GM21619 (cell line): ENCODE results near the gene CAPZB.
"Not testable (repeated sequence)": the region's sequence is repeated elsewhere in the genome, so short reads cannot be mapped to it uniquely, and the experiment has no call there.

Source experiments
- ATAC-seq: cut with Tn5 transposase; IDR thresholded peaks from one replicate; pipeline ENCODE4 v1.9.1; 2021; ENCODE audit not compliant: unreplicated experiment

Gene CAPZB

DNA sequence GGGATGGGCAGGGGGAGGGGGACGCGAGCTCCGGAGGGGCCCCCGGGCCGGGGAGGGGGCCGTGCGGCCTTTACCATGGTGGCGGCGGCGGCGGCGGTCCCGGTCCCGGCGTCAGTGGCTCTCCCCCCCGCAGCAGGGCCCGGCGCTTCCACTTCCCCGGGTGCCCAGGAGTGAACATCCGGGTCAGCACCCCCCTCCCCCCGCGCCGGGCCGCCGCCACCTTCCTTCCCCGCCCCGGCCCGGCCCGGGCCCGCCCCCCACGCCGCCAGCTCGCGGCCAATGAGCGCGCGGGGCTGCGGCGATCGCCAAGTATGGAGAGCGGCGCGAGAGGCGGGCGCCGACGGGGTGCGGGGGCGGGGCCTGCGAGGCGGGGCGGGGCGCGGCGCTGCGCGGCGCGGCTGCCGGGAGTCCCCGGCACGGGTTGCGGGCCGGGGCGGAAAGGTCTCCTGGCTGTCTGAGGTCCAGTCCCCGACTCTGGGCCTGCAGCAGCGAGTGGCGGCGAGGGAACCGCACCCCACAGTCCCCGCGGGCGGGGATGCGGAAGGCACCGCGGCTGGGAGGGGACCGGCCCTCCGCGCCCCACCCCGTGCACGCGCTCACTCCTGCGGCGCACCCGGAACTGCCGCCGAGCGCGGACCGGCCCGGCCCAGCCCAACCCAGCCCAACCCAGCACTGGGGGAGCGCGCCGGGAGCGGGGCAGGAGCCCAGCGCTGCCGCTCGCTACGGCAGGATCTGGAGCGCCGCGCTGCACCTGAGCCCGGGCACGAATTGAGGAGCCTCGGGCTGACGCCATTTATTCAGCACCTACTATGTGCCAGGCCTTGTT lies at the start of gene CAPZB:
Gene CAPZB, minus strand, starts transcription at position 178 of the 826 bp plus-strand sequence. Its CDS starts 101 bp downstream, at position 77.
- ATAC-seq: peak; percentile 71

DNA sequence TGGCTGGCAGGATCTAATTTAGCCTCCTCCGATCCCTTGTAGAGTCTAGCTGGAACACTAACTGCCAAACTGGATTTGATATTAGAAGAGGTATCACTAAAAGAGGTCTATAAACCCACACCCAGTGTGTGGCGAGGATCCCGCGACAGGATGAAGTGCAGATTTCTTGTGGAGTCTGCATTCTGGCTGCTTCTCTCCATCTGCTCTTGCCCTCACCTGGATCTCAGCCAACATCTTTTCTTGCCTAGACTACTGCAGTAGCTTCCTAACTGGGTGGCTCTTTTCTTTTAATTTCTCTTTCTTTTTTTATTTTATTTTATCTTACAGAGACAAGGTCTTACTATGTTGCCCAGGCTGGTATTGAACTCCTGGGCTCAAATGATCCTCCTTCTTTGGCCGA lies 48.9 kb upstream of the CAPZB start:
- no peak for ATAC-seq

DNA sequence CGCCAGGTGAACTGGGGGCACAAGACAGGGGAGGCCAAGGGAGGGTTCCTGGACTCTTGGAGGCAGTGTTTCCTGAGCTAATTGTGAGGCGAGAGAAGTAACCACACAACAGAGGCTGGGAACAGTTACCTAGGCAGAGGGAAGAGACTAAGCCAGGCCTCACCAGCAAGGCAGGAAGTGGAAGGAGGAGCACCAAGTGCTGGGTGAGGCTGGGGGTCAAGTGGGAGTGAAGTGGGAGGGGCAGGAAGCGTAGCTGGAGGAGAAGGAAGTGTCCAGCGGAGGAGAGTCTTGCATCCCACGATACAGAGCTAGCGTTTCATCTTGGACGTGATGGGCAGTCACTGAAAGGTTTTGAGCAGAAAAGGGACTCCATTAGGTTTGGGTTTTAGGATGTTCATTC lies 48.3 kb upstream of the CAPZB start:
- ATAC-seq: no peak

DNA sequence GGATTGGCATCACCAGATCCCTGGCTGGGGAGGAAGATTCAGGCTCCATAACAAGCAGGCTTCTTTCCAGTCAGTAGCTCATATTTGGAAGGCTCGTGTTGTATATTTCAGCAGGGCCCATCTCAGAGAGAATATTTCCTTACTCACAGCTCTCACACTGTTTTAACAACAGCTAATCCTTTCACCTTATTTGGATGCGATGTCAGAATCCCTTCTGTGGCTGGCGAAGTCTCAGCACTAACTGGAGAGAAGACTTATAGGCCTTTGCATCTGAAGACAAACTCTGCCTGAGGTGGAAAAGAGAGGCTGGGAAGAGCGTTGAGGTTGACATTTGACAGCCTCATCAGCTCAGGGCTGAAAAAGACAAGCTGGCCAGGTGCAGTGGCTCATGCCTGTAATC lies 47.2 kb upstream of the CAPZB start:
- ATAC-seq: no peak

DNA sequence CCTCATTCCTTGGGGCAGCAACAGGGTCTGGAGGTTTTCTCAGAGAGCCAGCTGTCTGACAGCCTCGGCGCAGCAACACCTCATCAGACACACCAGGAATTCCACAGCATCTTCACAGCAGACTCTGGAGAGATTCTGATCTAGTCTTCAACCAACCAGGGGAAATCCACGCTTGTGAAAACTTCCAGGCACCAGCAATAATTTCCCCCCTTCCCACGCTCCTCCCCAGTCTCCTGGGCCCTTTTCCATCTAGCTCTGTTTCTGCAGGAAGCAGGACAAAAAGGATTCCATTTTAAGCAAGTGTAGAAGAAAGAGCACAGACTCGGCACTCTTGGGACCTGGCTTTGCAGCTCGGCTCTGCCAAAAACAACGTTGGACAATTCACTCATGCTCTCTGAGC lies 44.3 kb upstream of the CAPZB start:
- no peak for ATAC-seq

DNA sequence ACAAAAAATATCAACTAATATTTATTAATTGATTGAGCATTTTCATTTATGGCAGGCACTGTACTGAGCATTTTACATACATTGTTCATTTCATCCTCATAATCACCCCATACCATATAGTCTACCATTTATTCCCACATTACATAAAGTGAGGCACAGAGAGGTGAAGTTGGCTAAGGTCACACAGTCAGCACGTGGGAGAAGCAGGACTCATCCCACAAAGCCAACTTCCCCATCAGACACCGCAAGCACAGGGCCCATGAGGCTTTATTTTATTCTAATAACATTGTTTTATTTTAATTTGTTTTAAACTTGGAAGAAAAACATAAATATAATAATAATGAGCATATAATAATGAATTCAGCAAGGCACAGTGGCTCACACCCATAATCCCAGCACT lies 43.1 kb upstream of the CAPZB start:
- ATAC-seq: no peak

DNA sequence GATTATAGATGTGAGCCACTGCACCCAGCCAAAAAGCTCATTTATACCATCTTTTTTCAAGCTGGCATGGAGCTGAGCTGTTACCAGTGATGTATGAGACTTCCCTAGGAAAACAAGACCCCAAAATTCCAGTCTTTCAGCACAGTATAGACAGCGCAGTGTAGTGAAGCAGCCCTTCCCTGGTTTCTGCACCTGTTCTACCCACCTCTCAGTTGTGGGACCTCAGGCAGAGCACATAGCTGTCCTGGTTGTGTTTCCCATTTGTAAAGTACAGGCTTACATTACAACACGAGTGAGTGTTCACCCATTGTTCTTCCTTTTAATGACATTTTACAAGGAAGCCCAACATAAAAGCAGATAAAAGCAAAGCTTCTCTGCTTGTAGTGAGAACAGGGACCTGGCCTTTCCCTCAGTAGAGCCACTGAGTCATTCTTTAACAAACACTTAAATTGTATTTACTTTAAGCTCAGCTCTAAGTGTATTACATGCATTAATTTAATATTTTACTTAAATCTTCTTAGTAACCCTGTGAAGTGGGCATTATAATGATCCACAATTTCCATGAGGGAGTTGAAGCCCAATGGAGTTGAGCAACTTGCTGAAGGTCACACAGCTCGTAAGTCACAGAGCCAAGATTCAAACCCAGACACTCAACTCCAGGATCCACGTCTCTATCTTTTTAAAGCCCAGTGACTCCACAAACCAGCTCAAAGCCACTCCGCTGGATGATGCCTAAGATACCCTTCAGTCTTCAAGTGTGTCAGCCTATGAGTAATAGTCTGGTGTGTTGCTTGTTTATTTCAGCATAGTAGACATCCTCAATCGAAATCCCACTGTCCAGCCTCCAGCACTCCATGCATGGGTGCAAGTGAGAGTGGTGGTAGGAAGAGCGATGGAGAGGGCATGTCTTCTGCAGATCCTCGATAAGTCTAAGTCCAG lies 40.5 kb upstream of the CAPZB start:
- no peak for ATAC-seq

DNA sequence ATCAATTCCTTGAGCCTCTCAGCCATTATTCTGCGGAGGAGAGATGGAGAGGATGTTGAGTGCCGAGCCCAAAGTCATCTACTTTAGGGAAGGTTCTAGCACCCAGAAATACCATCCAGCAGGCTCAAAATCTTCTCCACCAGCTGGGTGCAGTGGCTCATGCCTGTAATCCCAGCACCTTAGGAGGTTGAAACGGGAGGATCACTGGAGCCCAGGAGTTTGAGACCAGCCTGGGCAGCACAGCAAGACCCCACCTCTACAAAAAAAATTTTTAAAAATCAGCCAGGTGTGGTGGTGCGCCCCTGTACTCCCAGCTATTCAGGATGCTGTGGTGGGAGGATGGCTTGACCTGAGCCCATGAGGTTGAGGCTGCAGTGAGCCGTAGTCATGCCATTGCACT lies 39.5 kb upstream of the CAPZB start:
- ATAC-seq: no peak

DNA sequence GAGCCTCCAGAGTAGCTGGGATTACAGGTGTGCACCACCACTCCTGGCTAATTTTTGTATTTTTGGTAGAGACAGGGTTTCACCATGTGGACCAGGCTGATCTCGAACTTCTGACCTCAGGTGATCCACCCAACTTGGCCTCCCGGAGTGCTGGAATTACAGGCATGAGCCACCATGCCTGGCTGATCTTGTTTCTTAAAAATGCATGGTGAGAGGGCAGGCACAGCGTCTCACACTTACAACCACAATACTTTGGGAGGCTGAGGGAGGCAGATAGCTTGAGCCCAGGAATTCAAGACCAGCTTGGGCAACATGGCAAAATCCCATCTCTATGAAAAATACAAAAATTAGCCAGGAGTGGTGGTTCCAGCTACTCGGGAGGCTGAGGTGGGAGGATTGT lies 37.2 kb upstream of the CAPZB start:
- not testable (repeated sequence) for ATAC-seq

DNA sequence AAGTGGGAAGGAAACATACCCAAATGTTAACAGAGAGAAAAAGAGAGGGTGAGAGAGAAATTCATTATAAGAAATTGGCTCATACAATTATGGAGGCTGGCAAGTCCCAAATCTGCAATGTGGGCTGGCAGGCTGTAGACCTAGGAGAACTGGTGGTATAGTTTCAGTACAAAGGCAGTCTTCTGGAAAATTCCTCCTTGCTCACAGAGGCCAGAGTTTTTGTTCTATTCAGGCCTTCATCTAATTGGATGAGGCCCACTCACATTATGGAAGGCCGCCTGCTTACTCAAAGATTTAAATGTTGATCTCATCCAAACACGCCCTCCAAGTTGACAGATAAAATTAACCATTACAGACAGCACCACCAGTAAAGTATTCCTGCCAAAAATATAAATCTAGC lies 36.1 kb upstream of the CAPZB start:
- ATAC-seq: no peak

DNA sequence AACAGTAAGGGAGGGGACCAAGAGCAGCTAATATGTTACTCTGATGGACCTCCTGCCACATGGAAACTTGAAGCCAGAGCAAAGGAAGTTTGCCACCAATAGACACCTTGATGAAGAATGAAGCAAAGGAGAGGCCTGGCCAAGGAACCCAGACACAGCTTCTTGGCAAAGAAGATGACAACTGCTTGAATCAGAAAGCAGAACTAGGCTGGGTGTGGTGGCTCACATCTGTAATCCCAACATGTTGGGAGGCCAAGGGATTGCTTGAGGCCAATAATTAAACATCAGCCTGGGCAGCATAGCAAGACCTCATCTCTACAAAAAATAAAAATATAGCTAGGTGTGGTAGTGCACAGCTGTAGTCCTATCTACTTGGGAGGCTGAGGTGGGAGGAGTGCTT lies 31.7 kb upstream of the CAPZB start:
- ATAC-seq: no peak

DNA sequence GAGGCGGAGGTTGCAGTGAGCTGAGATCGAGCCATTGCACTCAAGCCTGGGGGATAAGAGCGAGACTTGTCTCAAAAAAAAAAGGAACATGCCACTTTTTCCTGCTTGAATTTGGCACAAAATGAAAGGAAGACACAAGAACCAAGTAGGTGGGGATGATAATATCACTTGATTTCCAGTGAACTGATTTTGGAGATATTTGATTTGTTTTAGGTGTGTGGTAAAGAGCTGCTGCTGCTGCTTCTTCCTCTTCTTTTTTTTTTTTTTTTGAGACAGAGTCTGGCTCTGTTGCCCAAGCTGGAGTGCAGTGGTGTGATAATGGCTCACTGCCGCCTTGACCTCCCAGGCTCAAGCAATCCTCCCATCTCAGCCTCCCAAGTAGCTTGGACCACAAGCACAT lies 29.9 kb upstream of the CAPZB start:
- no peak for ATAC-seq

DNA sequence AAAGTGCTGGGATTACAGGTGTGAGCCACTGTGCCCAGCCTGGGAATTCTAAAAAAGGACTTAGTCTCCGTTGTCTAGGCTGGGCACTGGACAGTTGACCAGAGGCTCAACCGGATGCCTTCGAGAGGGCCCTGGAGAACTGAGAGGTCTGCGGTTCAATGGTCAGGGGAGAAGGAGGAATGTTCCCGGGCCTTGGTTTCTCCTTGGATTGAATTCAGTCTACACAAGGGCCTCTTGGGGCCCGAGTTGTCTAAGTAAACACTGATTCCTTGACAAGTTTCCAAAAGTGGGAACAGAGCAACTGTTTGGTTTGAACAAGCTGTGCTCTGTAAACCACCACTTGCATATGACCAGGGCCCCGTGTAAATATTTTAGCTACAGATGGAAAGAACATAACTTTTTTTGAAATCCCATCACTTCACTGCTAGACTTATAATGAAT lies 29.1 kb upstream of the CAPZB start:
- ATAC-seq: no peak

DNA sequence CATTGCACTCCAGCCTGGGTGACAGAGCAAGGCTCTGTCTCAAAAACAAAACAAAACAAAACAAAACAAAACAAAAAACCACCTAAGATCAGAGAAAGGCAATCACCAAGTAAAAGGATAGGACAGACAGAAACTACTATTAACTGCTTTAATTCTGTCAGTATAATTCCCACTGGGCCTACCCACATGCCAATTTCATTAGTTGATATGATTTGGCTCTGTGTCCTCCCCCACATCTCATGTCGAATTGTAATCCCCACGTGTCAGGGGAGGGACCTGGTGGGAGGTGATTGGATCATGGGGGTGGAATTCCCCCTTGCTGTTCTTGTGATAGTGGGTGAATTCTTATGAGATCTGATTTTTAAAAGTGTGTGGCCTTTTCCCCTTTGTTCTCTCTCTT lies 27.2 kb upstream of the CAPZB start:
- ATAC-seq: no peak

DNA sequence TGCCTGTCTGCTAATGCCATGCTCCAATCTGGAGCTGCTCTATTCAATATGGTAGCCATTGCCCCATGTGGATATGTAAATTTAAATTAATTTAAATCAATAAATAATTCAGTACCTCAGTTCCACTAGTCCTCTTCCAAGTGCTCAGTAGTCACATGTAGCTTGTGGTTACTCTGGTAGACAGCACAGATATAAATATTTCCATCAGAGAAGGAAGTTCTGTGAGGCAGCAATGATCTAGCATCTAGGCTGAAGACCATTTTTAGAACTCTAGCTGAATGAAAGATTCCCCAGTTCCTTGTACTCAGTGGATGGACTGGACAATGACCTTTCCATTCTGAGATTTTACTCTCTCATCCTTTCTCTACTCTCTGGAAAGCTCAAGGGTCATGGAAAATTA lies 25.8 kb upstream of the CAPZB start:
- ATAC-seq: no peak

DNA sequence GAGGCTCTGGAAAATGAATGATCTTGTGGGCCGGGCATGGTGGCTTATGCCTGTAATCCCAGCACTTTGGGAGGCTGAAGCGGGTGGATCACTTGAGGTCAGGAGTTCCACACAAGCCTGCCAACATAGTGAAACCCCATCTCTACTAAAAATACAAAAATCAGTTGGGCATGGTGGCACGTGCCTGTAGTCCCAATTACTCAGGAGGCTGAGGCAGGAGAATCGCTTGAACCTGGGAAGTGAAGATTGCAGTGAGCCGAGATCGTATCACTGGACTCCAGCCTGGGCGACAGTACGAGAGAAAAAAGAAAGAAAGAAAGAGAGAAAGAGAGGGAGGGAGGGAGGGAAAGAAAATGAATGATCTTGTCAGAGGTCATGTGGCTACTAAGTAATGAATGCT lies 24.3 kb upstream of the CAPZB start:
- ATAC-seq: not testable (repeated sequence)

DNA sequence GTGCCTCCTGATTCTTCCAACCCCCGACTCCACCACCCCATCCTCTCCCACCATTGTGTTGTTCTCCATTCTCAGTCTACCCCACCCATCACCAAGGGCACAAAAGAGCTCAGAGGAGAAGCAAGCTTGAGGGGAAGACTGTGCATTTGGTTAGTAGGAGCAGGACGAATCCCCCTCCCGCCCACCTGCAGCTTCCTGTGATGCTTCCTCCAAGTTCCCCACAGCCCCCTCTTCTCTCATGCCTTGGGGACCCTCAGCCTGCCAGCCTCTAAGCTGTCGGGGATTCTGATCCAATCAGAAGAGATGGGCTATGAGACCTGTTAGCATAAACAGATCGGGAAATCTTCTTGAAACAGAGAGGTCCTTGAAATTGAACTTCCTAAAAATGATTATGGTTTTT lies 22.2 kb upstream of the CAPZB start:
- no peak for ATAC-seq

DNA sequence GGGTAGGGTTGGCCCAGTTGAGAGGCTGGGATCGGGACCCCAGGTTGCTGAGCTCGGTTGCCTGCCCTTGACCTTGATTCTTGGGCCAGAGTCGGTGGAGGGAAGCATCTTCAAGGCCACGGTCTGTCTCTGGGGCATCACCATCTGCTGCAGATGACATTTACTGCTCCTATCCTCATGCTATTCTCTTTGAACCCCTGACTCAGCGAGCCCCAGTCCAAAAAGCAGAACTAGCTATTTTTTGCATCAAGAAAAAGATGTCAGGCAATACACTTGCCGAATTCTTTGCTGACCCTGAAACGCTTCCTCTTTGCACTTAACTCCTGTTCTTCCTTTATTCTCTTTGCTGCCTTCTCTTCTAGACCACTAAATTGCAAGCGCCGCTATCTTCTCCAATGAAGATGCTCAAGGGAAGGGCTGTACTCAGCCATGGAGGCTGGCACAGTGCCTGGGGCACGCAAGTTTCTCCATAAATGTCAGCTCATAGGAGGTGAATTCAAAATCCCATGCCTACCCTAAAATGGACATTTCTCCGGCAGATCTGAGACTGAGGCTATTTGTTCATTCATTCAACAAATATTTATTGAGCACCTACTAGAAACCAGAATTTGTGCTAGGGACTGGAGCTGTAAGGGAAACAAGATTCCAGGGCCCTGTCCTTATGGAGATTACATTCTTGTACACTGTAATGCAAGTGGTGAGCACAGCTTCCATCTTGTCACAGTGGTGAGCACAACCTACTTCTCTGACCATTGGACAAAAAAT lies 20.5 kb upstream of the CAPZB start:
- no peak for ATAC-seq

DNA sequence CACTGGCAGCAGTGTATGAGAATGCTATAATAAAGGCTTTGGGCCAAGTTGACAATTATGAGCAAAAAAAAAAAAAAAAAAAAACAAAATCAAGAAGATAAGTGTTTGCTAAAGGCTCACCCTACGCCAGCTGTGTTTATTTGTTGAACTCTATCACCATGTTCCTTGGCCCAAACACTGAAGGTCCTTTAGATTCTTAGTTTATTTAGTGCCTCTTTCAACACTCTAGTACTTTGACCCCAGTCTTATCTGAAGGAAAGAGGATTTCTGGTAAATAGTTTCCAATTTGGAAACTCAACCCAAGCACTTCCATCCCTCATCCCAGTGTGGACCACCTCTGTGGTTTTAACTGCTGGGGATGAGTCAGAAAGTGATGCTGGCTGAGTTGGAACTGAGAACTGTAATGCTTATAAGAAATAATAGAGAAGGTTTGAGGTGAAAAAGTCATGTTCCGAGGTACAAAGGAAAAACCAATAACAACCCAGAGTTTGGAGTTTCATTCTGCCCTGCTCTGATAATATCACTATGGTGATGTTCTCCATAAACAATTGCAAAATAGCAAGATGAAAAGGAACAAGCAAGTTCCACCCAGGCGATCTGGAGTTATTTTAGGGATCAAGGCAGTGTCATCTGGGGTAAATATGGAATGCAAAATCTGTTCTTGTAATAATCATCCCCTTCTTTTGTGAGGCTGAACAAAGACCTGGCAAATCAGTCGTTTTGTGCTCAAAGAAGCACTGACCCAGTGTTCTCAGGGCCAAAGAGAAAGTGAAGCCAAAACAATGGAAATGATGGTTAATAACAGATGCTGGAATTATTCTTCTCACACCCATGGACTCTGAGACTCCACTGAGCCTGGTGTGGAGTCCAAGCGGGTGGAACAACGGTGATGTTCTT lies 19.7 kb upstream of the CAPZB start:
- ATAC-seq: no peak

DNA sequence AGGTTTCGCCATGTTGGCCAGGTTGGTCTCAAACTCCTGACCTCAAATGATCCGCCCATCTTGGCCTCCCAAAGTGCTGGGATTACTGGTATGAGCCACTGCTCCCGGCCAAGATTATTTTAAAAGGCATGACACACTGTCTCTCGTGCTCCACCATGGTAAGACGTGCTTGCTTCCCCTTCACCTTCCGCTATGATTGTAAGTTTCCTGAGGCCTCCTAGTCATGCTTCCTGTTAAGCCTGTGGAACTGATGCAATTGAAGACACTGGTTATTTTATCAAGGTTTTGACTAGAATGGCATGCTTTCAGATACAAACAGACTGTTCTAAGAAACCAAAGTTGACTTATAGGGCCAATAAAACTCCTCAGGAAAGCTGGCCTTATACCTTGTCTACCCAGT lies 16.9 kb upstream of the CAPZB start:
- not testable (repeated sequence) for ATAC-seq
